ENCODE results near the gene C19orf25.
A peak's percentile ranks its signal among the peaks of the same experiment; 100 is the strongest.
"Not testable (repeated sequence)": the region's sequence is repeated elsewhere in the genome, so short reads cannot be mapped to it uniquely, and the experiment has no call there.

C19orf25 gene

GRCh38 chr19:1478934-1479707 is at the start of gene C19orf25:
TSS of gene C19orf25 (minus strand) at chr19:1479215. CDS start at chr19:1478903, 312 bp downstream.
- peak; percentile 37 to 96 (median 89) for DNase-seq

GRCh38 chr19:1527650-1528309 is 48.8 kb upstream of the C19orf25 start:
- DNase-seq, result no peak

DNA sequence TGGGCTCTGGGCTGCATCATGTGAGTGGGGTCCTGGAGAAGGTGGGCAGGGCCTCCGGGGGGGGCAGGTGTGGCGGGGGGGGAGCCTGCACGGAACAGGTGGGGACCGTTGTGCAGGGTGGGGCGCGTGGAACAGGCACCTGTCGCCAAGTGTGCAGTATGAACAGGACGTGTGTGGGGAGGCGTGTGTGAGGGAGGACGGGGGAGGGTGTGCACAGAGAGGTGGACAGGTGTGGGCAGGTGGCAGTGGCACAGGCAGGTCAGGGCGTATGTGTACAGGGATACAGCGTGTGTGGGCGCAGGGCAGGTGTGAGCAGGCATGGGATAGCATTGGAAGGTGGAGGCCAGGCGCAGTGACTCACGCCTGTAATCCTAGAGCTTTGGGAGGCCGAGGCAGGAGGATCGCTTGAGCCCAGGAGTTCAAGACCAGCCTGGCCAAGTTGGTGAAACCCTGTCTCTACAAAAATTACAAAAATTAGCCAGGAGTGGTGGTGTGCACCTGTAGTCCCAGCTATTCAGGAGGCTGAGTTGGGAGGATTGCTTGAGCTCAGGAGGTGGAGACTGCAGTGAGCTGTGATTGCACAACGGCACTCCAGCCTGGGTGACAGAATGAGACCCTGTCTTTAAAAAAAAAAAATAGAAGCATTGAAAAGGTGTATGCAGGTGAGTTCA is 48.1 kb upstream of the C19orf25 start:
- no peak for DNase-seq

DNA sequence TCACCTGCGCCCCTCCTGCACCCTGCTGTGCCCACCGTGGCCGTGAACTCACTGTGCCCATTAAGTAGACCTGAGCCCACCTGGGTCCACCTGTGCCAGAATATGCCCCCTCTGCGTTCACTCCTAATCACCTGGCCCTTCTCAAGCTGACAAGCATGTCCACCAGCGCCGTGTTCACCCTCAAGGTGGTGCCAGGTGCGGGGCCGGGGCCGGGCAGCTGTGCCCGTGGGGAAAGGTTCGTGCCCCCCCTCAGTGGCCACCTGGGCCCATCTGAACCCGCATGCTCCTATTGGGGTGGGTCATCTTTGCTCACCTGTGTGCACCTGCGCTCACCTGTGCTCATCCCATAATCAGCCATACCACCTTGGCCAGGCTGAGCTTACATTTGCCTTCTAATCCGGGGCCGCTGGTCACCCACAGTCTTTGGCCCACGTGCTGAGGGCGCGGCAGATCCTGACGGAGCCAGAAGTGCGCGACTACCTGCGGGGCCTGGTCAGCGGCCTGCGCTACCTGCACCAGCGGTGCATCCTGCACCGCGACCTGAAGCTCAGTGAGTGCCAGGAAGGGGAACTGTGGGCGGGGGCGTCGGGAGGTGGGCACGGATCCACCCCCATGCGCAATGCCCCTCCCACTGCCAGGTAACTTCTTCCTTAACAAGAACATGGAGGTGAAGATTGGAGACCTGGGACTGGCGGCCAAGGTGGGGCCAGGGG is 47.2 kb upstream of the C19orf25 start:
- no peak for DNase-seq

GRCh38 chr19:1525343-1525742 is 46.3 kb upstream of the C19orf25 start:
- no peak for DNase-seq

- no peak for DNase-seq
Observed at GRCh38 chr19:1524972-1525325, 45.9 kb upstream of the C19orf25 start.

DNA sequence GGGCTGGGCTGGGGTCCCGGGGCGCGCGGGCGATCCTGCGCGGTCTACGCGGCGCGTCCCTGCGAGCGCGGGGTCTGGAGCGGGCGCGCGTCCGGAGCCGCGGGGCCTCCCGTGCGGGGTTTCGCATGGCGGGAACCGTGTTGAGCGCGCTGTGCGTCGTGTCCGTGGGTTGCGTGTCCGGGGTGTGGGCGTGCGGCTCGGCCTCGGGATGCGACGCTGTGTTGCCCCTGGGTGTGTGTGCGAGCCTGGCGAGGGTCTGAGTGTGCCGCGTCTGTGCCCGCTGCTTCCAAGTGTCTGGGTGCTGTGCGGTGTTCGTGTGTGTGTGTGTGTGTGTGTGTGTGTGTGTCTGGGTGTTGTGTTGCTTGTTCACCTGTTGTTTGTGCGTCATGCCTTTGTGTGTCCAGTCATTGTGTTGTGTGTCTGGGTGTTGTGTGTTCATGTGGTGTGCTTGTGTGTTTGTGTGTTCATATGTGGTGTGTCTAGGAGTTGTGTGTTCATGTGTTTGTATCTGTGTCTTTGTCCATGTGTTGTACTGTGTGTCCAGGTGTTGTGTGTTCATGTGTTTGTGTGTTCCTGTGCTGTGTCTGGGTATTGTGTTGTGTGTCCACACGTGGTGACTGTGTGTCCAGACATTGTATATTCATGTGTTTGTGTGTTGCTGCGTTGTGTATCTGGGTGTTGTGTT is 45.4 kb upstream of the C19orf25 start:
- no peak for DNase-seq

- DNase-seq, result peak in 24 of 58 donors; percentile 8 to 52 (median 16)
Observed at GRCh38 chr19:1523412-1524286, 44.6 kb upstream of the C19orf25 start, which contains the start of gene PLK5. TSS of gene PLK5 (plus strand) at chr19:1524077. CDS start at chr19:1526997, 2,920 bp downstream.

DNA sequence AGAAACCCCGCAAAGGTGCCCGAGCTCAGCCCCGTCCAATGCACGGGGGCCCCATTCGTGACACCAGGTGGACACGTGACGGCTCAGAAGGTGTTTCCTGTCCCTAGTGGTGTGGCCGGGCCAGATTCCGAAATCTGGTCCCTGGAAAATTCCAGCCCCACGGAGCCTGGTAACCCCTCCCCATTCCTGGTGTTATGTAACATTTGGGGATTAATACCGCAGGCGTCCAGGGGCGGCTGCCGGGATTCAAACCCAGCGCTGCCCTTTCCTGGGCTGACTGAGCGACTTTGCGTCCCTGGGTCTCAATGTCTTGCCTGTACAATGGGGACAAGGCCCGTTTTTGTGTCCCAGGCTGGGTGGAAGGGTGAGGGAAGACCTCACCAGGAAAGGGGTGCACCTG is 43.8 kb upstream of the C19orf25 start:
- DNase-seq, result peak in 1 of 58 donors; percentile 6

GRCh38 chr19:1522061-1522460 is 43.0 kb upstream of the C19orf25 start:
- no peak for DNase-seq

- peak in 52 of 58 donors; percentile 11 to 90 (median 68) for DNase-seq
Observed at GRCh38 chr19:1521636-1522035, 42.6 kb upstream of the C19orf25 start.

DNA sequence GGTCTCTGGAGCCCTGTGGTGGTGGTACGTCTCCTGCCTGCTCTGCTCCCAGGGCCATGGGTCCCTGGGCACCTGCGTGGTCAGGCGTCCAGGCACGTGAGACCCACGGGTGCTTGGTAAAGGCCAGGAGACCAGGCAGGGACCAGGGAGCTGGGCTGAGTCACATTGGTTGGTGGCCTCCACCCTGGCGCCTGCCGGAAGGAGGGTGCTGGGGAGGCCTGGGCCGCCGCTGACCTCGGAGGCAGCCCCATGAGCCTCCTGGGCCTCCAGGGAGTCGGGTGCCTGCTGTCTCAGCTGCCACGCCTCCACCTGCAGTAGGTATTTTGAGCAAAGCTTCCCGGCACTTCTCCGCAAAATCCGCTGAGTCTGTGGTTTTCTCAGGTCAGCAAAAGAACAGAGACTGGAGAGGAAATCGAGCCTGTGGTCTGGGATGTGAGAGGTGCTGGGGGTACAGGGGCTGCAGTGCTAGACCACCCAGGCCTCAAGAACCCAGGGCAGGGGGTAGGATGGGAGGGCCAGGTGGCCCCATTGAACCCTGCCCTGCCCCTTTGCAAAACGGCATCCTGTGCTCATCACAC is 41.3 kb upstream of the C19orf25 start:
- no peak for DNase-seq

- DNase-seq, result not testable (repeated sequence)
Observed at GRCh38 chr19:1519802-1520201, 40.8 kb upstream of the C19orf25 start.

- no peak for DNase-seq
Observed at GRCh38 chr19:1518471-1518870, 39.5 kb upstream of the C19orf25 start.

DNA sequence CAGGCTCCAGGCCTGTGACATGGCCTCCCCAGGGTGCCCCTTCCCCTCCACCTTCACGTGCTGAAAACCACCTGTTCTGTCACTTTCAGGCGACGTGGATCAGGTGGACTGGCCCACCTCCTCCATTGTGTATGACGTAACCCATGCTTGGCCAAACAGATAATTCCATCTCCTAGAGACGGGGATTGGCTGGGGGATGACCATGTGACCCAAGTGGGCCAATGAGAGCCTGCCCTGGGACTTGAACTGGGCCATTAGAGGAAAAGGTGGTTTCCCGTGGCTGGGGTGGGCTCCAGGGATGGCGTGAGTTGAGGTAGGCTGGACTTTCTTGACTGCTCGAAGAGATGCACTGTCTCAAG is 37.4 kb upstream of the C19orf25 start:
- no peak for DNase-seq

DNA sequence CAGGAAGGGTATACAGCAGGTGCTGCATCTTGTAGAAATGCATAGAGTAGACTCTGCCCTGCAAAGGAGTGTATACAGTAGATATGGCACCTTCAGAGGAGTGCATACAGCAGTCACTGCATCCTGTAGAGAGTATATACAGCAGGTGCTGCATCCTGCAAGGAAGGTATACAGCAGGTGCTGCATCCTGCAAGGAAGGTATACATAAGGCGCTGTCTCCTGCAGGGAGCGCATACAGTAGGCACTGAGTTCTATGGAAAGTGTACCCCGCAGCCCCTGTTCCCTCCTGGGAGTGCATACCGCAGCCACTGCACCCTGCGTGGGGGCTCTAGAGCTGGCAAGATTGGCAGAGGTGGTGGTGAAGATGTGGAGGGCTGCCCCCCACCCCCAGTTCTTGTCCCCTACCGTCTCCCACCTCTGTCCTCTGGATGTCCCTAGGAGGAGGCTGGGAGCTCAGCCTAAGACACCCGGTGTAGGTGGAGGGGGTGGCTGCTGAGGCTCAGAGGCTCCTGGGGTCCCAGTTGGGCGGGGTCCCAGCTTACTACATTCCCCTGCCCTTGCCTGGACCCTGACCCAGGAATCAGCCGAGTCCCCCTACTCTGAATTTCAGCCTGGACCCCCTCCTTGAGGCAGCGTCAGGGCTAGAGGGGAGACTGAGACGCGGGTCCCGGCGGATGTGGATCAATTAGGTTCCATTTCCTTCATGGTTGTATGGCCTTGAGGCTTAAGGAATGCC is 36.1 kb upstream of the C19orf25 start:
- no peak for DNase-seq

- no peak for DNase-seq
Observed at GRCh38 chr19:1514295-1514661, 35.3 kb upstream of the C19orf25 start.

GRCh38 chr19:1513499-1514294 is 34.7 kb upstream of the C19orf25 start:
- DNase-seq, result no peak

Measured in anterior cingulate cortex (tissue), 58 donors.